GM20000 (cell line): ENCODE data around the gene RGS8.

Experiments
- DNase-seq: peaks from one replicate; pipeline ENCODE4 v3.0.0; 2012; ENCODE audit warnings: low spot score
- TF ChIP-seq, protein P1 (sequence below): IDR thresholded peaks from 2 replicates; pipeline ENCODE4 v1.5.1; 2012; ENCODE audit warnings: mild to moderate bottlenecking, control low read depth; ENCODE audit errors: extremely low read depth, missing control alignments

The RGS8 gene, protein sequence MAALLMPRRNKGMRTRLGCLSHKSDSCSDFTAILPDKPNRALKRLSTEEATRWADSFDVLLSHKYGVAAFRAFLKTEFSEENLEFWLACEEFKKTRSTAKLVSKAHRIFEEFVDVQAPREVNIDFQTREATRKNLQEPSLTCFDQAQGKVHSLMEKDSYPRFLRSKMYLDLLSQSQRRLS

DNA sequence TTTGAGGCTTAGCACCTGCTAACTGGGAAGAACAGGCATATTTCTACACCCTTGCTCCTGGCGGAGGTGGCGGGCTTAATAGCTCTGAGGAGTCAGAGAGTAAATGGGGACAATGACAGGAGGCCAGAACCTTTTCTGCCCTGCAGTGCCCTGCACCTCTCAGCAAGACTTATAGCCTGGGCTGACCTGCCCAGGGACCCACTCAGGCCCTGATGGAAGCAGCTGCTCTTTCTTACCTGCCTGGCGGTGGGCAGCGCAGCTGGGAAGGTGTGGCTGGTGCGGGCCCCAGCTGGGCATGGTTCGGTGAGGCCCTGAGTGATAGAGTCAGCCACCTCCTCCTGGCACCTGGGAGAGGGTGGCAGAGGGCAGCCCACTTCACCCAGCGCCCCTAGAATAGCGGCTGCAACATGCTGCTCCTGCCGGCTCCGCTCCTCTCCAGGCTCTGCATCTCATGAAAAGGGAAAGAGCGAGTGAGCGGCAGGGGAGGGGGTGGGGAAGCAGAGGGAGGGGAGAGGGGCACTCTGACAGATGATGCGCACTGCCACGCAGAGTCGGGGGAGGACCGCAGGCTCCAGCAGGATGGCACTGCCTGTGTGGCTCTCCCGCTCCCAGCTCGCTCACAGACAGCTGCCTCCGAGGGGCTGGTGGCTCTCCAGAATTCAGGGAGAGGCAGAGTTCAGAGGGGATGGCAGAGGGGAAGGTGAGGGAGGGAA, at the start of gene RGS8:
RGS8 (minus strand) TSS at position 472 of the 713 bp plus-strand sequence. CDS start 14,938 bp downstream, outside the sequence.
- no peak for DNase-seq
- TF ChIP-seq, protein P1, sequence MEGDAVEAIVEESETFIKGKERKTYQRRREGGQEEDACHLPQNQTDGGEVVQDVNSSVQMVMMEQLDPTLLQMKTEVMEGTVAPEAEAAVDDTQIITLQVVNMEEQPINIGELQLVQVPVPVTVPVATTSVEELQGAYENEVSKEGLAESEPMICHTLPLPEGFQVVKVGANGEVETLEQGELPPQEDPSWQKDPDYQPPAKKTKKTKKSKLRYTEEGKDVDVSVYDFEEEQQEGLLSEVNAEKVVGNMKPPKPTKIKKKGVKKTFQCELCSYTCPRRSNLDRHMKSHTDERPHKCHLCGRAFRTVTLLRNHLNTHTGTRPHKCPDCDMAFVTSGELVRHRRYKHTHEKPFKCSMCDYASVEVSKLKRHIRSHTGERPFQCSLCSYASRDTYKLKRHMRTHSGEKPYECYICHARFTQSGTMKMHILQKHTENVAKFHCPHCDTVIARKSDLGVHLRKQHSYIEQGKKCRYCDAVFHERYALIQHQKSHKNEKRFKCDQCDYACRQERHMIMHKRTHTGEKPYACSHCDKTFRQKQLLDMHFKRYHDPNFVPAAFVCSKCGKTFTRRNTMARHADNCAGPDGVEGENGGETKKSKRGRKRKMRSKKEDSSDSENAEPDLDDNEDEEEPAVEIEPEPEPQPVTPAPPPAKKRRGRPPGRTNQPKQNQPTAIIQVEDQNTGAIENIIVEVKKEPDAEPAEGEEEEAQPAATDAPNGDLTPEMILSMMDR, result no peak

DNA sequence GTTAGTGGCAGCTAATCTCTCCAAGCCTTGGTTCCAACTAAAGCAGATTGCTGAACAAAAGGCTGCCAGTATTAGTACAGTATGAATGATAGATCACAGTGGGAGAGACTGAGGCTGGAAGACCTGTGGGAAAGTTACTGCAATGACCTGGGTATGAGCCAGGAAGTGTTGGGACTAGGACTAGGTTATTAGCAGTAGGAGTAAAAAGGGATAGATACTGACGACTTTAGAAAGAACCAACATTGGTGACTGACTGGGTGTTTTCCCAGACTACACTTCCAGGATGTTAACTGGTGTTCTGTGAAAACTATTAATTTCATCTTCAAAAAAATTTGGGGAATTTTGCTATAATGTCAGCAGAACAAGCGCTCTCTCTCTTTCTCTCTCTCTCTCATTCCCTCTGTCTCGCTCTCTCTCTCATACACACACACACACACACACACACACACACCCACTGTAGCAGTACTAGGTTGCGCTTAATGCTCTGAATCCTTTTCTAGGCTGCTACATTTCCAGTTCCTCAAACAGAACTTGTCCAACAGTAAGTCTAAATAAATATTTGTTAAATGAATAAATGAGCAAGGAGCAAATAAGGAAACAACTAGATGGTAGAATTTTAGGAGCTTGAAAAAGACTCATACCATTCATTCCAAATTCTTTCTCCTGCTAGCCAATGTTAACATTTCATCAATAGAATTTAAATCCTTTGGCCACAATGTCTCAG, 47.6 kb upstream of the RGS8 start:
- TF ChIP-seq, protein P1, result no peak

DNA sequence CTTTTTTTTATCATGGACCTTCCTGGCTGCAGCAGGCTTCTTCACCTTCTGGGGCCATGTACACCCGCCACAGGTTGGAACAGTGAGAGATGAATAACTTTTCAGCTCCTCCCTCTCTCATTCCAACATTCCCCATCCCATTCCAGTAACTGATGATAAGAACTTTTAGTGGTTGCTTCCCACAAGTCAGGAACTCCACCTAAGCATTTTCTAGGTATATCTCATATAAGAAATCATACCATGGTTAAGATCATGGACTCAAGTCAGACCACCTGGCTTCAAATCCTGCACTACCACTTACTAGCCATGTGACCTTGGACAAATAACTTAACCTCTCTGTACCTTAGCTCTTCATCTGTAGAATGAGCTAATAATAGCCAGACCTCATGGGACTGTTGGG, 42.5 kb upstream of the RGS8 start:
- DNase-seq, result no peak
- TF ChIP-seq, protein P1, result no peak

More for the DNA sequence above, 47.6 kb upstream of the RGS8 start:
- DNase-seq, result no peak

DNA sequence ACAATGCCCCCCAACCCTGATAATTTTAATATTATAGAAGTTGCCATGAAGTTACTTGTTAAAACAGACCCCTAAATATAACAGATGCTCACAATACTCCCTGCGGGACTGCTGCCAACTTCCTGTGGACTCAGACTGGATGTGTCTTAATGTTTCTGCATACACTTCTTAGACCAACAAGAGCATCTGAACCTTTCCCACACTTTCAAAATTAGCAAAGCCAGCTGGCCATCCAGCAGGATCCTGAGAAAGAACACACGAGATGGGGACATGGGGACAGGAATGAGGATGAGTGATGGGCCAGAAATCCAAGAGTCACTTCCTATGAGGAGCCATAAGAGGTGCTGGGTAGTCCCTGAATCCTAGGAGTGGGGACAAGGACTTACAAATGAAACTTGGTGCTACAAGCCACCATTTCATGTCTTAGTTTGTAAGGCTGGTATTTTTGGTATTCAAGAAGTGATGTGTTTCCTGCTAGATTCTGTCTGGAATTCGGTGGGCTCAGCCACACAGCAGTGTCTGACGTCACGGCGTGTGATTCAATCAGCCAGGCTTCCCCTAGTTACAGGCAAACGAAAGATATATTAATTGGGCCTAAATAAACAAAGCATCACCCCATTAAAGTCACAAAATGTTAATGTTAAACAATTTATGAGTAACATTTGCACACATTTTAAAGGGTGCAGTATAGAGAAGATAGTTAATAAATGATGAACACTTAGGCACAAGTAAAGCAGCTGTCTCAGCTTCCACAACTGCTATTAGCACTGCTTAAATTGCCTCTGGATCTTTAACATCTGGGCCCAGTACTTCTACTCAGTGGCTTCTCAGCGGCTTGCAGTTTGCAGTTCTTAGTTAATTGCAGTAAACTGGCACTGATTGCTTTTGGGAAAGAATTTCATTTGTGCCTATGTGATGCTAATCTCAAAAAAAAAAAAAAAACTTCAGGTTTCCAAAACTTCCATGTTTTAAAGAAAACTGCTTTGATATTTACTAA, 41.2 kb upstream of the RGS8 start:
- TF ChIP-seq, protein P1, result no peak
- DNase-seq, result no peak

DNA sequence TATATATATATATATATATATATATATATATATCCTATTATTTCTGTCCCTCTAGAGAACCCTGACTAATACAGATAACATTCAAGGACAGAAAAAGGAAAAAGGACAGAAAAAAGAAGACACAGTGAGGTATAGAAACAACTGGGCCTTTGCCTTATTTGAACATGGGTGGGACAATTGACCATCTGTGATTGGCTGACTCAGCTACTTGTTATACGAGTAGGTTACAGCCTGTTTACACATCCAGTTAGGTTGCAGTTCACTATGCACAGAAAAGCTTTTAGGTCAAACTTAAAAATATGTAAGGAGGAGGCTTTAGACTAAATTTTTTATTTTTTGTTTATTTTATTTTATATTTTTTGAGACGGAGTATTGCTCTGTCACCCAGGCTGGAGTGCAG, 39.8 kb upstream of the RGS8 start:
- TF ChIP-seq, protein P1, result no peak
- no peak for DNase-seq

DNA sequence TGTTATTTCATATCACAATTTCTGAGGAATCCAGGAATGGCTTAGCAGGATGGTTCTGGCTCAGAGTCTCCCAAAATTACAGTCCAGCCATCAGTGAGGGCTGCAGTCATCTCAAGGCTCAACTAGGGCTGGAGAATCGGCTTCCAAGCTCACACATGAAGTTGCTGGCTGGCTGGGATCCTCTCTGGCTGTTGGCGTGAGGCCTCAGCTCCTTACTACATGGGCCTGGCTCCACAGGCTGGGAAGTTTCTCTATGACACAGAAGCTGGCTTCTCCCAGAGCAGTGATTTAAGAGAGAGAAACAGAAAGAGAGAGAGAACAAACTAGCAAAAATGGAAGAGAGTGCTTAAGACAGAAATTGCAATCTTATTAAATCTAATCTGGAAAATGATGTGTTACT, 38.8 kb upstream of the RGS8 start:
- no peak for DNase-seq
- TF ChIP-seq, protein P1, result no peak
